Gastroesophageal sphincter (tissue), 4 donors: ENCODE data around the gene WDR86. TPM values are rescaled to one million over a fixed set of nuclear protein-coding genes. Genes with fewer than 3 reads are reported as not detected.

Experiments
- ATAC-seq: fragments of 150-250 bp; one replicate; pipeline ENCODE4 v1.9.1; 2016; ENCODE audit warnings: mild to moderate bottlenecking, moderate library complexity
- H3K27ac ChIP-seq, 4 donors: fragments of 200-600 bp; sonication (generic) in 3 of 4; 1 replicate in 3 of 4; 2 replicates in 1 of 4; pipeline ENCODE4 v1.5.1; 2016 to 2019
- H3K27me3 ChIP-seq: fragments of 200-600 bp; sonication (generic); one replicate; pipeline ENCODE4 v1.5.1; 2019
- H3K36me3 ChIP-seq, 2 donors: fragments of 200-600 bp; sonication (generic); one replicate each; pipeline ENCODE4 v1.5.1; 2019; ENCODE audit warnings: control low read depth in 1 of 2
- H3K4me1 ChIP-seq, 3 donors: fragments of 200-600 bp; sonication (generic); 1 replicate in 2 of 3; 2 replicates in 1 of 3; pipeline ENCODE4 v1.5.1; 2016 to 2019; ENCODE audit warnings: control low read depth in 2 of 3
- H3K4me3 ChIP-seq, 2 donors: fragments of 200-600 bp; sonication (generic); one replicate each; pipeline ENCODE4 v1.5.1; 2019; ENCODE audit warnings: mild to moderate bottlenecking in 1 of 2, moderate library complexity in 1 of 2
- H3K9me3 ChIP-seq, 3 donors: fragments of 200-600 bp; sonication (generic); one replicate each; pipeline ENCODE4 v1.5.1; 2017 to 2019; ENCODE audit warnings: control low read depth in 2 of 3
- EP300 ChIP-seq: sonication (generic); formaldehyde crosslinking; IDR thresholded peaks from one replicate; pipeline ENCODE4 v1.6.1; 2017; ENCODE audit warnings: antibody characterized with exemption, mild to moderate bottlenecking
- POLR2A ChIP-seq, 2 donors: fragments of 450-650 bp; IDR thresholded peaks; one replicate each; pipeline ENCODE4 v1.6.1; 2017; ENCODE audit warnings: antibody characterized with exemption in 2 of 2, mild to moderate bottlenecking in 2 of 2, moderate library complexity in 1 of 2
- POLR2AphosphoS5 ChIP-seq: sonication (generic); formaldehyde crosslinking; IDR thresholded peaks from one replicate; pipeline ENCODE4 v1.6.1; 2017; ENCODE audit warnings: antibody characterized with exemption
- WGBS, 2 donors: methylation state at CpG; one replicate each; pipeline ENCODE4 v1.1.5; 2018; ENCODE audit warnings: low coverage in 1 of 2; 5-methylcytosine and 5-hydroxymethylcytosine counted together
- total RNA-seq, 4 donors: library from RNA; depleted of rRNA; stranded (reverse); fragments of >200 nt; gene quantifications; one replicate each; pipeline ENCODE4 v1.1.0, GENCODE V29; 2016
- TF ChIP-seq, protein P1 (sequence below), 4 experiments: fragments of 200-600 bp in 2 of 4; fragments of 450-650 bp in 2 of 4; sonication (generic) in 1 of 4; IDR thresholded peaks; one replicate each; pipeline ENCODE4 v1.5.1; 2017 to 2019; ENCODE audit warnings: antibody characterized with exemption in 4 of 4, mild to moderate bottlenecking in 2 of 4, moderate library complexity in 2 of 4

Gene WDR86
- total RNA-seq, 4 donors from 2014 or later = 2.6 to 8.2 (median 5.9) TPM

DNA sequence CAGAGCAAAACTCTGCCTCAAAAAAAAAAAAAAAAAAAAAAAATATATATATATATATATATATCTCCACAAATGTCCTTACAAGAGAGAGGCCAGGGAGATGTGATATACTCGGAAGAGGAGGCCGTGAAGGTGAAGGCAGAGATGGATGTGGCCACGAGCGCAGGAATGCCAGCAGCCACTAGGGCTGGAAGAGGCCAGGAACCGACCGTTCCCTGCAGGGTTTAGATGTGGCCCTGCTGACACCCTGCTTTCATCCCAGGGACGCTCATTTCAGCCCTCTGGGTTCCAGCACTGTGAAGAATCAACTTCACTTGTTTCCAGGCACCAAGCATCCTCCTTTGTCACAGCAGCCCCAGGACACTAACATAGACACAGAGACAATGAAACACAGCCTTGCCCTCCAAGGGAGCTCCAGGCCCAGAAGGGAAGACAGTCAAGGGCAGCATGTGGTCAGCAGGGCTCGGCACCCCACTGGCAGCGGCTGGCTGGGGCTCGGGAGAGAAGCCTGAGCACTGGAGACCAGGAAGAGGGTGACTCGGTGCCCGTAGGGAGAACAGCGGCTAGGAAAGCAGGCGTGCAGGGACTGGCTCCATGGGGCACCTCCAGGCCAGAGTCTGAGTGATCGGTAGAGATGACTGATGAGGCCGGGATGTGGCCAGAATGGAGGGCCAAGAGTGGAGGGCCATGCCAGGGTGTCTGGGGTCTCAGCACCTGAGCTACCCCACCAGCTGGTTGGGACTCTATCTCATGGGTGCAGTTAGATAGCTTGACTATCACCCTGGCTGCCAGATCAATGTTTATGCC is 7.6 kb downstream of the WDR86 start:
- Histone ChIP-seq H3K36me3 (no peaks in the 10 kb centered on the region), H3K4me1 (peaks cover 0 to 4% (median 0%) of the 10 kb centered on the region in 3 donors), H3K27me3 (peaks cover 3% of the 10 kb centered on the region), H3K9me3 (no peaks in the 10 kb centered on the region), H3K27ac (no peak overlapping the region), H3K4me3 (no peak overlapping the region)
- WGBS, 2 donors = 93% methylated on average over 9 of the region's 16 CpGs; no CpG with 5 or more reads in 1 of the 2 donors
- no peak for ATAC-seq
- TF ChIP-seq, protein P1, sequence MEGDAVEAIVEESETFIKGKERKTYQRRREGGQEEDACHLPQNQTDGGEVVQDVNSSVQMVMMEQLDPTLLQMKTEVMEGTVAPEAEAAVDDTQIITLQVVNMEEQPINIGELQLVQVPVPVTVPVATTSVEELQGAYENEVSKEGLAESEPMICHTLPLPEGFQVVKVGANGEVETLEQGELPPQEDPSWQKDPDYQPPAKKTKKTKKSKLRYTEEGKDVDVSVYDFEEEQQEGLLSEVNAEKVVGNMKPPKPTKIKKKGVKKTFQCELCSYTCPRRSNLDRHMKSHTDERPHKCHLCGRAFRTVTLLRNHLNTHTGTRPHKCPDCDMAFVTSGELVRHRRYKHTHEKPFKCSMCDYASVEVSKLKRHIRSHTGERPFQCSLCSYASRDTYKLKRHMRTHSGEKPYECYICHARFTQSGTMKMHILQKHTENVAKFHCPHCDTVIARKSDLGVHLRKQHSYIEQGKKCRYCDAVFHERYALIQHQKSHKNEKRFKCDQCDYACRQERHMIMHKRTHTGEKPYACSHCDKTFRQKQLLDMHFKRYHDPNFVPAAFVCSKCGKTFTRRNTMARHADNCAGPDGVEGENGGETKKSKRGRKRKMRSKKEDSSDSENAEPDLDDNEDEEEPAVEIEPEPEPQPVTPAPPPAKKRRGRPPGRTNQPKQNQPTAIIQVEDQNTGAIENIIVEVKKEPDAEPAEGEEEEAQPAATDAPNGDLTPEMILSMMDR (IDR thresholded peaks at IDR 0.05) = no peak
- no peak for TF ChIP-seq POLR2AphosphoS5
- no peak for TF ChIP-seq POLR2A (IDR thresholded peaks at IDR 0.05)
- TF ChIP-seq EP300 = no peak

DNA sequence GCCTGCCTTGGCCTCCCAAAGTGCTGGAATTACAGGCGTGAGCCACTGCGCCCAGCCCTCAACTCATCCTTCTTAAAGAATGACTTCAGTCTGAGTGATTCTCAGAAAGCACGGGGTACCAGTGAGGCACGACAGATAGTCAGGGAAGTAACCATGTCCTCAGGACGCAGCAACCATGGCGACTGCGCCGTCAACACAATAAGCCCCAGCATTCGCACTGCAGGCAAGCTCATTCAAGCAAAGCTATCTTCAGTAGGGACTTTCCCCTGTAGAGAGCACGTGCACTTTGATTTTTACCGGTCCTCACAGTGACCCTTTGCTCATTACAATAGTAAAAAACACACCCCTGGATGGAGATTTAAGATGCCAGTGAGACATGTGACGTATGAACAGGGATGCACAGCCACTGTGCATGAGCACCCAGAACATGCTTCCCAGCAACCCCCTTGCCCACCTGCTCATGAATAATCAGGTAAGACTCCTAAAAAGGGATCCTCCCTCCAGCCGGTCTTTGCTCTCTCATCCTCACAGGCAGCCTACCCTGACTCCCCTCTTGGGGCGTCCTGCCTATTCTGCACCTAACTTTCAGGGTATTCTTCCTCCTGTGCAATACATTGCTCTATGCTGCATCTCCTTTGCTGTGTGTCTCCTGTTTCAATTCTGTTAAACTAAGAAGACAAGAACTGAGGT is 9.1 kb downstream of the WDR86 start:
- TF ChIP-seq POLR2A (IDR thresholded peaks at IDR 0.05) (no peak), POLR2AphosphoS5 (no peak), EP300 (no peak)
- TF ChIP-seq, protein P1 (IDR thresholded peaks at IDR 0.05) = no peak
- Histone ChIP-seq H3K27ac (no peak overlapping the region), H3K9me3 (no peaks in the 10 kb centered on the region), H3K36me3 (no peaks in the 10 kb centered on the region), H3K4me3 (no peak overlapping the region), H3K27me3 (no peaks in the 10 kb centered on the region), H3K4me1 (peaks cover 0 to 4% (median 0%) of the 10 kb centered on the region in 3 donors)
- ATAC-seq = no peak
- WGBS, 2 donors = 62 to 67% methylated on average over 2 to 10 of the region's 14 CpGs

DNA sequence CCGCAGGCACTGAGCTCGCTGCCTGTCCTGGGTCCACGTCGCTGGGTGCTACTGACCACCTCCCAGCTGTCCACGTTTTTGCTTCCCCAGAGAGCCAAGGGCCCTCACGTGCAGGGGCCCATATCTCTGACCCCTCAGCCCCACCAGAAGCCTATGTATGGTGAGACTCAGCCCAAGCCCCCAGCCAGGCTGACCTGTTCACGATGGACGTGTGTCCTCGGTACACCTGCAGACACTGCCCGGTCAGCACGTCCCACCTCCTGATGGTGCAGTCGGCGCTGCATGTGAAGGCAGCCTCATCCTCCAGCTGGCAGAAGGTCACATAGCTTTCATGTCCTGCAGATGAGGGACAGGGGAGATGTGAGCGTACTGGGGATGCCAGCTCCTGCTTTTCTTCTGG is 9.9 kb downstream of the WDR86 start:
- 94 to 100% methylated on average over 1 to 2 of the region's 14 CpGs for WGBS, 2 donors
- no peak for ATAC-seq
- Histone ChIP-seq H3K9me3 (no peaks in the 10 kb centered on the region), H3K27ac (no peak overlapping the region), H3K4me3 (no peak overlapping the region), H3K4me1 (peaks cover 0 to 4% (median 0%) of the 10 kb centered on the region in 3 donors), H3K36me3 (no peaks in the 10 kb centered on the region), H3K27me3 (no peaks in the 10 kb centered on the region)
- TF ChIP-seq, protein P1 (IDR thresholded peaks at IDR 0.05) = no peak
- no peak for TF ChIP-seq EP300
- no peak for TF ChIP-seq POLR2A (IDR thresholded peaks at IDR 0.05)
- no peak for TF ChIP-seq POLR2AphosphoS5

DNA sequence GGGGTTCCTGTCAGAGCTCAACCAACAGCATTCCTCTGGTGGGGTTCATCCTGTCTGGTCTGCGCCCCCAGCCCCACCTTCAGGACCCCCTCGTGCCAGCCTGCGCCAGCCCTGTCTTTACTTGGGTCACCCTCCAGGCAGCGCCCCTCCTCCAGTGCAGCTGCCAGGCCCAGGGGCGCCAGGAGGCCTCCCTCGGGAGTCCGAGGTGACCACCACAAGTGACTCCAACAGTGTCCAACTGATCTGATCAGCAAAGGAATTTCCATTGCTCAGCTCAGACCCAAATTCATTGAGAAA is 10.6 kb downstream of the WDR86 start:
- no peak overlapping the region for H3K27ac ChIP-seq
- no peak overlapping the region for H3K4me3 ChIP-seq
- no peaks in the 10 kb centered on the region for H3K9me3 ChIP-seq
- no peaks in the 10 kb centered on the region for H3K36me3 ChIP-seq
- H3K27me3 ChIP-seq = peaks cover 6% of the 10 kb centered on the region
- no peak for ATAC-seq
- TF ChIP-seq, protein P1 (IDR thresholded peaks at IDR 0.05) = no peak
- TF ChIP-seq POLR2A (IDR thresholded peaks at IDR 0.05) (no peak), EP300 (no peak), POLR2AphosphoS5 (no peak)
- H3K4me1 ChIP-seq = peaks cover 0 to 3% (median 0%) of the 10 kb centered on the region in 3 donors
- WGBS, 2 donors = 93% methylated on average over 2 of the region's 7 CpGs; no CpG with 5 or more reads in 1 of the 2 donors
